Stimulated activated CD4-positive, alpha-beta T cell treated with anti-CD3 and anti-CD28 coated beads, Interleukin-12 subunit alpha, Interleukin-12 subunit beta, amount 100 ng/mL, for 4 hours (primary cell): ENCODE measurements around the gene NDUFS5.
A peak's percentile ranks its signal among the peaks of the same experiment; 100 is the strongest.
"Not testable (repeated sequence)": the region's sequence is repeated elsewhere in the genome, so short reads cannot be mapped to it uniquely, and the experiment has no call there.

Experiments
- DNase-seq: peaks from one replicate; pipeline ENCODE4 v3.0.0-alpha.2; 2020

Gene NDUFS5

DNA sequence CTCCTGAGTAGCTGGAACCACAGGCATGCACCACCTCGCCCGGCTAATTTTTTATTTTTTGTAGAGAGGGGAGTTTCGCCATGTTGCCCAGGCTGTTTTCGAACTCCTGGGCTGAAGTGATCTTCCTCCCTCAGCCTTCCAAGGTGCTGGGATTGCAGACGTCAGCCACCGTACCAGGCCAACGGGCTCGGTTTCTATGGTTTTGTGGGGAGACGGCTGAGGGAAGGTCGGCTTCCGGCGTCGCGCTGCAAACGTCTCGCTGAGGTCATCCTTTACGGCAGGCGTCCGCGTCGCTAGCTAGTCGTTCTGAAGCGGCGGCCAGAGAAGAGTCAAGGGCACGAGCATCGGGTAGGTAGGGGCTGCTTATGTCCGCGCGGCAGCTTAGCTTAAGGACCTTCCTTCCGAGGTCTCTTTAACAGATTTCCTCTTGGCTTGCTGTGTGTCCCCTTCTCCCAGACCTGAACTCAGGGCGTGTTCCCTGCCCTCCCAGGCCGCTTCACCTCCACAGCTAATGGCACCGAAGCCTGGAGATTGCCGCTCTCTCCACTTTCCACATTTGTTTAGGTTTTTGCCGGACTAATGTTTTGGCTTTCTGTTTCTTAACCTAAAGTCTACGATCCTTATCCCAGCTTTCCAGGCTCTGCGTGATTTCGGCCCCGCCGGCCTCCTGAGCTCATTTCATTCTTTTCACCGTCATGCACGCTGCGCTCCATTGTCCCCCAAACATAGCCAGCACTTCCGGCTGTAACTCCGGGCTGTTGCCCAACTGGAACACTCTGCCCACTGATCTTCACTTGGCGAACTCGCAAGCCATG, at the start of gene NDUFS5:
Gene NDUFS5 (plus strand): TSS at position 300 of the 815 bp plus-strand sequence. CDS start 2,375 bp downstream, outside the sequence.
- peak; percentile 76 for DNase-seq

DNA sequence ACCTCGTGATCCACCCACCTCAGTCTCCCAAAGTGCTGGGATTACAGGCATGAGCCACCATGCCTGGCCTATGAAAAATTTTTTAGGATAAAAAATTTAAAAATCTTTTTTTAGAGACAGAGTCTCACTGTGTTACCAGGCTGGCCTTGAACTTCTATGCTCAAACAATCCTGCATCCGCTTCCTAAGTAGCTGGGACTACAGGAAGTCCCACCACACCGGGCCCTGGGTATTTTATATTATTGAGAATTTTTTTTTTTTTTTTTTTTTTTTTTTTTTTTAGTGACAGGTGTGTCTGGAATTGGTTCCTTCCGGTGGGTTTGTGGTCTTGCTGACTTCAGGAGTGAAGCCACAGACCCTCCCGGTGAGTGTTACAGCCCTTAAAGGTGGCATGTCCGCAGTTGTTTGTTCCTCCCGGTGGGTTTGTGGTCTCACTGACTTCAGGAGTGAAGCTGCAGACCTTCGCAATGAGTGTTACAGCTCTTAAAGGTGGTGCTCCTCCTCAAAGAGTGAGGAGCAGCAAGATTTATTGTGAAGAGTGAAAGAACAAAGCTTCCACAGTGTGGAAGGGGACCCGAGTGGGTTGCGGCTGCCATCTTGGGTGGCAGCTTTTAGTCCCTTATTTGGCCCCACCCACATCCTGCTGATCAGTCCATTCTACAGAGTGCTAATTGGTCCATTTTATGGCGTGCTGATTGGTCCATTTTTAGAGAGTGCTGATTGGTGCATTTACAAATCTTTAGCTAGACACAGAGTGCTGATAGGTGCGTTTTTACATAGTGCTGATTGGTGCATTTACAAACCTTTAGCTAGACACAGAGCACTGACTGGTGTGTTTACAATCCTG, 48.5 kb upstream of the NDUFS5 start:
- DNase-seq = not testable (repeated sequence)

DNA sequence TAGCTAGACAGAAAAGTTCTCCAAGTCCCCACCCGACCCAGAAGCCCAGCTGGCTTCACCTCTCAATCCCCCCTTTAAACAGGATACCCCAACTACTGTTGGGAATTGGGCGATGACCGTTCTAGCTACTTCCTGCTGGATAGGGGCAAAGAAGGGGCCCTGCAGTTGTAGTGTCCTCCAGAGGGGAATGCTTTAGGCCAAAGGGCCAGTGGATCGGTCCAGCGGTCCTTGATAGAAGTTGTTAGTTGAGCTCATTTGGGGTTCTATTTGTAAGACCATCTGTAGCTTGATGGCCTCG, 48.0 kb upstream of the NDUFS5 start:
- not testable (repeated sequence) for DNase-seq

DNA sequence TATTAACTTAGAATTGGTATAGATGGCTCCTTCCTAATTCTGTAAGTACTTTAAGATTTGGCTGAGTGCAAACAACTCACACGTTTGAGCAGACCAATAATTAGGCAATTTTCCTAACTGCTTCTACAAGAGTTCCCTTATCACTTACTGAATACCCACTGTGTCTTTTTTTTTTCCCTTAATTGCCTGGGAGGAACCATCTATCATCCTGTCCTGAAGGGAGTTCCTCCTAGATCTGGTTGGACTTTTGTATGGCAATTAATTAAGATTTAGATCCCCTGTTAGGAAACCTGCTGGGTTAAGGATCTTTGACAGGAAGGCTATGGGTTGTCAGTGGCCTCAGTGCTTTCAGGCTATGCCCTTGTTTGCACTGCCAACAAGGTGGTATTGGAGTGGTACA, 46.8 kb upstream of the NDUFS5 start:
- not testable (repeated sequence) for DNase-seq

DNA sequence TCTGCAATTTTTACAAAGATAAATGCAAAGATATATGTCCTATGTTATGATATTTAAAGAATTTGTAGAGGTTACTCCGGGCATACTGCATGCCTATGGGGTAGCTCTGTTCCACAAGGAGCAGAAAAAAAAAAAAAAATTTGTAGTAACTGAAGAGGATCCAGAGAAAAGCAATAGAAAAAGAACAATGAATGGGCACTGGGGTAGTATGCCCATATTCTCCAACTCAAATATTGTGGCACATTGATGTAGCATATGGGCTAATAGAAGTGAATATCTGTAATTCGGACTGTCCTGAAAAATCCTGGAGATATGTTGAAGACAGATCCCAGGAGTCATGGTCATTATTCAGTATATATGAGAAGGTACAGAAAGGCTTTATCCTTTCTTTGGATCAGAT, 36.2 kb upstream of the NDUFS5 start:
- DNase-seq = no peak

DNA sequence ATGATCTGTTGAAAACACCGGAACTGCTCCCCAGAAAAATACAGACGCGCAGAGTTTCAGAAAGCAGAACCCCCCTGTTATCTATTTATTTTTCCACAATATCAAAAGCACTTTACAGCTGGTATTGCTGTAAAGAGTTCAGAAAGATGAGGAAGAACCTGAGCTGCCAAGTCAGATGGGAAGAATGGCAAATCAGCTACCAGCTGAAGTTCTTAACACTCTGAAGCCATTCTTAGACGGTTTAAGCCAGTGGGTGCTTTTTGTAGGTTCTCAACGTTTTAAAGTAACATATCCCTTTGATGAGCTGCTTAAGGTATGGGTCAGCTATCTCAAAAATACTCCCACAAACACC, 35.8 kb upstream of the NDUFS5 start:
- DNase-seq = no peak

DNA sequence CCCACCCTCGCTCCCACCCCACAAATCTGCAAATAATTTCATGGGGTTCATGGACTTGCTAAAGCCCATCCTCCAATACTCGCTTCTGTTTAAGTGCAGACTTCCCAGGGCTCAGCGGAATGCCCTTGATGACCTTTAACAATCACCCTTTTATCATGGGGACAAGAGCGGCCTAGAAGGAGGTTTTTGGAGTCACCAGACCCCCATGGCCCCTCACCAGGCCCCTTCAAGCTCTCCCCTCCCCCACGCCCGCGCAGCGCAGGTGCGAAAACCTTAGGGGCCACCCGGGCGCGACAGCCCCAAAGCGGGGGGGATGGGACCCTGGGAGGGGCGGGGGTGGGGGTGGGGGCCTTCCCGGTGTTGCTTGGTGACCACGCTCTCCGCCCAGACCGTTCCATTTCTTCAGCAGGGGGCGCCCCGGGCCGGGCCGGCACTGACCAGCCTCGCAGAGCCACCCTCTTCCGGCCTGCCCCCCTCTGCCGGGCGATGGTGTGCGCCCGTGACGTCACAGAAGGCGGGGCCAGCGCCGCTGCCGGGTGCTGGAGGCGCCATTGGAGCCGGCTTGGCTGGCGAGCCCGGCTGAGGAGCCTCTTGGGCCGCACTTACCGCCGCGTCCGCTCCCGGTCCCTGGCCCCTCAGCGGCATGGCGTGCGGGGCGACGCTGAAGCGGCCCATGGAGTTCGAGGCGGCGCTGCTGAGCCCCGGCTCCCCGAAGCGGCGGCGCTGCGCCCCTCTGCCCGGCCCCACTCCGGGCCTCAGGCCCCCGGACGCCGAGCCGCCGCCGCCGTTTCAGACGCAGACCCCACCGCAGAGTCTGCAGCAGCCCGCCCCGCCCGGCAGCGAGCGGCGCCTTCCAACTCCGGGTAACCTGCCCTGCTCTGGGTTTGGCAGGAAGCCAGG, 35.2 kb upstream of the NDUFS5 start, which contains the start of gene AKIRIN1:
Gene AKIRIN1 (plus strand): TSS at position 539 of the 900 bp plus-strand sequence. CDS start 105 bp downstream, at position 644.
- DNase-seq = peak; percentile 97

DNA sequence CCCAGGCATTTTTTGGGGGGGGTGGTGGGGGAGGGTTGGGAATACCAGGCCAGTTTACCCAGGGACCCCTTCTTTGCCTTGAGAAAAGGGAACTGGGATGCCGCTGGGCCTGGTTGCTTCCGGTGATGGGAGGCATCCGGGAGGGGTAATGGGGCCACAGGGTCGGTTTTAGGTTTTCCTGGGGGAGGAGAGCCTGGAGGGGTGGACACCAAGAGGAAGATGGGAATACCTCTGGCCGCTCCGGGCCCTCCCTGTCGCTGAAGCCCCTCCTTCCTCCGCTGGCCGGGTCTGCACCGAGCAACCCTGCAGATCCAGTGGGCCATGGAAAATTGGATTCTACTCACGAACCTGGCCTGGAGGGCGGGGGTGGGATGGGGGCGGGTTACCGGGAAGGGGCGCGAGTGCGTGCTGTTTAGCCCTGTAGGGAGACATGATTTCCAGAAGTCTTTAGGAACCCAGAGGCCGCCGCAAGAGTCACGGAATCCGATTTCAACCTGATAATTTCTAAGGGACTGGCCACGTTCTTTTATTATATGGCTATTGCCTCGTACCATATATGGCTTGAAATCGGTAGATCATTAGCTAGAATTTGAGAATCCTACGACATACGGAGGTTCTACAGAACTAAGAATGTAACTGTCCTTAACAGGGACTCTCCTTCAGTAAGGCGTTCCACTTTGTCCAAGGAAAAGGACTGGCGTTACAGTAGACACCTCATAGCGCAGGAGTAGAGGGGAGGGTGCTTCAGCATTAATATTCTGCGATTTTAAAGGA, 34.3 kb upstream of the NDUFS5 start:
- peak; percentile 8 for DNase-seq

DNA sequence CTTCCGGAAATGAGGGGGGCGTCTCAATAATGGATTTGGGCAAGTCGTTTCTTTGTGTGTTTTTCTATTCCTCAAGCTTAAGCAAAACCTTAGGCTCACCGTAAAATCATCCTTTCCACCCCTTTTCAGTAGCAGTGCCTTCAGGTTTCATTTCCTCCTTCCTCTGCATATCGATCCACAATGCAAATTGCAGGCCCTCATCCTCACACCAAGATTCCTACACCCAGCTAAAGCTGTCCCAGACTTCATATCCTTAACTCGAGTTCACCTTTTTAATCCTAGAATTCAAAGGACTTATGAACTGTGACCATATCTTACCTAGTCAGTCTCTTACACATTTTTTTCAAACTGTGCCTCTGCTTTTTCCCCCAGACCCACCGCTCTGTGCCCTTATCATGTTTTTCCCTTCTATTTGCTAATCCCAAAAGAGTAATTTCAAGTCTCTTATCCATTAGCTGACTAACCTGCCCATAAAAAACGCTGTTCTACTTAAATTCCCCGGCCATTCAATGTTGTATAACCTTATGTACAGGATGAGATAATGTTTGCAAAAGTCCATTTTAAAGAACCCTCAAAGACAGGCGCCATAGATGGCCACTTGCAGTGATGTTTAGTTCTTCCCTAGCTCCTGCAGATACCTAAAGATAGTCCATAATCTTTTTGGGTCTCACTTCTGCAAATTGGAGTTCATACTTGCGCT, 33.6 kb upstream of the NDUFS5 start:
- DNase-seq = no peak

DNA sequence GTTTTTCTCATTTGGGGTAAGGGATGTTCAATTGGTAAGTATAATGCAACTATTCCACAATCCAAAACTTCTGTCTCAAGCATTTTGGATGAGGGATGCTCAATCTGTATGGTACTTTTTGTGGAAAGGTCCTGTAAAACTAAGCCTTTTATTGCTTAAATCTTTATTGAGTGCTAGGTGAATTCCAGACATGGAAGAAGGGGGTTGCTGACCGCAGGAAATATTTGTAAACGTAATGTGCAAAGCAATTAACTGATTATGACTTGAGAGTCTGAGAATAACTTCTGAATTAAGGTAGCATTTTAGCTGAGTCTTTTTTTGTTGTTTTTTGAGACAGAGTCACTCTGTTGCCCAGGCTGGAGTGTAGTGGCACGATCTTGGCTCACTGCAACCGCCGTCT, 32.0 kb upstream of the NDUFS5 start:
- DNase-seq = no peak

DNA sequence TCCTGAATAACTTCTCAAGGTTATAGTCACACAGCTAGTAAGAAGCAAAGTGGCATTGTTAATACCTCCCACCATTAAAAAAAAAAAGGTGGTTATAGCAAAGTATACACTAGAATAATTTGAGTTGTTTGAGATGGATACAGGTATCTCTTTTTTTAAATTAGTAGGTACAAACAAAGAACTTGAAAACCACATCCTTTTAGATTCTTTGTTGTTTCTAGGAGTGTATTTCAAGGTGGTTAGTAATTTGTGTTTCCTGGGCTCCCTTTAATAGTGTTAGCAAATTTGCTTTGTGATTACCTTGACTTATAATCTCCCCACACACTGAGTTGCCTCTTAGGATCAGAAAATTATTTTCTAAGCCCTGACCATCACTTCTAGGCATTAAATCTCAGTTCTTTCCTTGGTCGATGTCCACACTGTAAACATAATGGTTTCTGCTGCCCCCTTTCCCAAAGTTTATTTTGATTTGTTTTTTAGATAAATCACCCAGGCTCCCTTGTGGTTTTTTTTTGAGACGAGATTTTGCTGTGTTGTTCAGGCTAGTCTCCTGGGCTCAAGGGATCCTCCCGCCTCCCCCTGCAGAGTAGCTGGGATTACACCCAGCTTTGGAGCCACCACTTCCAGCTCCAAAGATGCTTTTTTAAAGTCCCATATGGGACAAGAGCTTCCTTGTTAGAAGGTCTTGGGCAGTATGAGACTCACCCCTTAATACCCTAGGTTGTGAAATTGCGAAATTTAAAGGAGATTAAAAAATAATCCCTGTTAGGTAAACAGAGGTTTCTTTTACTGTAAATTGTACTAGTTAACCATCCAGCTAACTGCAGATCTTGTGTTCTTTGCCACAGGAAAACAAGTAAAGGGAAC, 28.9 kb upstream of the NDUFS5 start:
- no peak for DNase-seq

DNA sequence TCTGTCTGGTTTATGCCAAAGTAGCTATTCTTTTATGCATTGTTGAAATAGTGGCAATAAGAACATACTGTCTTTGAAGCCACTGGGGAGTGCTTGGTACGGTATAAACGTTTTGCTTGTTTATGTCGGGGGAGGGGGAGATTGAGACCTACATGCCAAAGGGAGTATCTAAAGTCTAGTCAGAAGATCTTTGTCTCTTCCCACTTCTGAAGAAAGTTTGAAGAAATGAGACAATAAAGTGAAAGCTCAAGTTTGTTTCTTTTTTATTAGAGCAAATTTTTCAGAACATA, 28.3 kb upstream of the NDUFS5 start:
- no peak for DNase-seq

DNA sequence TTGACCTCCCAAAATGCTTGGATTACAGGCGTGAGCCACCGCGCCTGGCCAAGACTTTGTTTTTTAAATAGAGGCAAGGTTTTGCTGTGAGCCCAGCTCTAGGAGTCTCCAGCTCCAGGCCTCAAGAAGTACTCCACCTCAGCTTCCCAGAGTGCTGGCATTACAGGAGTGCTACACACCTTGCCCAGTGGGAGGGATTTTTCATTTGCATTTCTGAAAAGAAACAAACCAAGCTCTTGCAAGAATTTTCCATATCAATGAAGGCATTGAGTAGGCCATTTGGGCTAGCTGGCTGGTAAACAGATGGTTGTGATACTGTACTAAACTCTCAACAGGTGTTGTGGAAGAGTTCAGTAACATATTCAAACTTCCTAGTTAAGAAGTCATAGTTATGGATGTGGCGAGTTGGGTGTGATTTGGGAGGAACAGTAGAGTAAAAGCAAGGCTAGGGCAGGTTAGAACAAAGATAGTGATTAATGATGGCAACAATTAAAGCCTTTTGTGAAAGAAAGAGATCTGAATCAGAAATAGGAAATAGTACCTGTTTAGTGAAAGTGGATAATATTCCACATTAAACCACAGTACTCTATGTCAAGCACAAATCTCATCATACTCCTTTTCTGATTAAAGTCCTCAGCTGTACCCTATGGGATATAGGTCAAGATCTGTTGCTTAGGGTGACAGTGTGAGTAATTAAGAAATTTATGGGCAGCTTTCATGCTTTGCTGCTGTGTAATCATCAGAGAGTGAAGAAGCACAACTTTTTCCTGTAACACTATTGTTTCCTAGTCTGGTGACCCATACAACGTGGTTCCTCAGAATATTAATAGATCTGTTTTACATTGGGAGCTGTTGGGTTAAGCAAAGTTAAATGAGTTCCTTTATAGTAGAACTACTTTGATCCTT, 24.4 kb upstream of the NDUFS5 start:
- no peak for DNase-seq

DNA sequence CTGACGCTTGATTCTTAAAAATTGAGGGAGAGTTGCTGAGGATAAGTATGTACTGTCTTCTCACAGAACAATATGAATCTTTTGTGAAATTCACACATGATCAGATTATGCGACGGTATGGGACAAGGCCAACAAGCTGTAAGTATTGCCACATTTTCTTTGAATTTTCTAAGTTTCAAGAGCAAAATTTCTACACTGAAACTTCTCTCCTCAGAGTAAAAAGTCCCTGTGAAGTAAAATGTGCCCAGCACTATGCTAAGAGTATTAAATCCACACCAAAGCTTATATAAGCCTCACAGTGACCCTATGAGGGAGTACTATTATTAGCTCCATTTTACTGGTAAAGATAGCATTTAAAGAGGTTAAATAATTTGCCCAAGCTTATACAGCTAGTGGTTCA, 22.9 kb upstream of the NDUFS5 start:
- DNase-seq = no peak

DNA sequence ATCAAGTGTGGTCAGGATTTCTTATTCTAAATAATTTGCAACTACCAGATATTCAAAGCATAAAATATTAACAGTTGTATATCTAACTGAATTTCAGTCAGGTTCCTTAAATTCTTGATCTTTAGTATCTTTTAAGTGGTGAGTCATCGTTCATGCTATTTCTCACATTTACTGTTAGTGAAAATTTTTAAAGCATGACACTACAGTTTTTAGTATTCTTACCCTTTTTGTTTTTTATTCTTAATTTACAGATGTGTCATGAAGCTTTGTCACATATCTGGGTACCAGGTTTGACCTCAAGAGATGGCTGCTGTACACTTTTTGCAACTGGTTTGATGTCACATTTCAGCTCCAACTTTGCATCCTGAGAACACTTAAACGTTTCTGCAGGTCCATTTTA, 22.4 kb upstream of the NDUFS5 start:
- DNase-seq = no peak

DNA sequence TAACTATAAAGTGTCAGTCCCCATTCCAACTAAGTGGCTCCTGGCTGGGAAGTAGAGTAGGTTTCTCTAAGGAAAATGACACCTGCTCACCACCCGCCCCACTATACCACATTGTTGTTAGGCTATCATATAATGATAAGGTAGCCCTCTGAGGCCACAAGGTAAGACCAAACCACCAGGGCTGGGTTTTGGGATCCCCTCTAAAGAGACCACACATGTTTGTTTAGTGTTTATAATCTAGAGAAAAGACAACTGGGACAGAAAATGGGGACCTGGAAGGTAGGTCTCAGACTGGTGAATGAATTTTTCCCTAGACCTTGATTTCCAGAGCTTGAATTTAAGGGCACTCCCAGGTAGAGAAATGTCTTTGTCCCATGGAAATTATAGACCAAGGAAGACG, 19.9 kb upstream of the NDUFS5 start:
- no peak for DNase-seq

DNA sequence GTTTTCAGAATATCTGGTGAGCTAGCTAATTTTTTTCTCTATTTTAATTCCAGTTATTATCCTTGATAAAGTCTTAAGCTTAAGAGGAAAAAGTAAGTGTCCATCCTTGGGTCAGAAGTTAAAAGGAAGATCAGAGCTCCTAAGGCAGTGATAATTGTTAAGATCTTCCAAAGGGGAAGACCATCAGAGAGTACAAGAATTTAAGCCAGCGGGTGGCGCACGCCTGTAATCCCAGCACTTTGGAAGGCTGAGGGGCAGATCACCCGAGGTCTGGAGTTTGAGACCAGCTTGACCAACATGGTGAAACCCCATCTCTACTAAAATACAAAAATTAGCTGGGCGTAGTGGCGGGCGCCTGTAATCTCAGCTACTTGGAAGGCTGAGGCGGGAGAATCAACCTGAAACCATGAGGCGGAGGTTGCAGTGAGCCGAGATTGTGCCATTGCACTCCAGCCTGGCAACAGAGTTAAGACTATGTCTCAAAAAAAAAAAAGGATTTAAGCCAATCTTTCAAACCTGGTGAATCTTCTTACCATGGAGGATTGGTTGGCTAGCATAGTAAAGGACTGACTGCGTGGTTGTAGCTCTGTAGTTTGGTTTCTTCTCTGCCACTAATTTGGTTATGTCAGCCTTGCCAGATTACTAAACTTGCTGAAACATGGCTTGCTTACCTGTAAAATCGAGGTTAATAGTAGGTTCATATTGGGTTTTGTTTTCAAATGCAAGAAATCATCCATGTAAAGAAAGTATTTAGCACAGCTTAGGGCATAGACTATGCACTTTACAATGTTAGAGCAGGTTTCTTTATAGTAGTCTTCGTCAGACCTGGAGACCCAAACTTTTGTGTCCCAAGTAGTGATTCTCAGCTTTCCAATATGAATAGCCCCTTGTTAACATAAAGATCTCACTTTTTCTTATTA, 19.2 kb upstream of the NDUFS5 start:
- no peak for DNase-seq

DNA sequence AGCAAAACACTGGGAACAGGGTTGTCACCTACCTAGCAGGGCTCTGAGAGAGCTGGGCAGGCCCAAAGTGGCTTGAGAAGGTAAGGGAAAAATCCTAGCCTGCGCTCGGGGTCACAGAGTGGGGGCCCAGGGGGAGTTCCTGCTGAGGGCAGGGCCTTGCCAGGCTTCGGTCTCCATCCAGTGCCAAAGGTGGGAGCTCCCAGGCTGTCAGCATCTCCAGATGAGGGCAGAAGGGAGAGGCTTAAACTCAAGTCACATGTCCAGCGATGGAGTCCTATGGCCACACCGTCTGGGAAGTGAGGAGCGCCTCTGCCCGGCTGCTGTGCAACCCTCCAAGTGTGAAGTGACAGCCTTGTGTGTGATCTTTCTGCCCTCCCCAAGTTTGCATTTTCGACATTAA, 11.2 kb upstream of the NDUFS5 start:
- not testable (repeated sequence) for DNase-seq
